HCT116 (cell line): ENCODE results near the gene KREMEN2. TPM values are rescaled to one million over a fixed set of nuclear protein-coding genes. Genes with fewer than 3 reads are reported as not detected.

Experiments used
- ATAC-seq: fragments of 200-7000 bp; cut with Tn5 transposase; 2 replicates; pipeline ENCODE4 v1.9.1; 2020; ENCODE audit warnings: mild to moderate bottlenecking, moderate library complexity
- BruUV-seq: library from RNA; stranded (reverse); fragments of 400-500 nt; replicated peaks from 2 replicates; lab custom pipeline; 2021; lab: Mats Ljungman, UMichigan
- CTCF ChIA-PET: fragments of 300-600 bp; sonication (Branson Sonifier 250); formaldehyde crosslinking; loops from one replicate; lab custom pipeline; 2021; ENCODE audit warnings: antibody characterized with exemption; lab: Charles Lee
- POLR2A ChIA-PET: fragments of 300-600, 350-600 bp; sonication (Branson Sonifier 250); formaldehyde crosslinking; loops from one replicate; lab custom pipeline; 2021; ENCODE audit warnings: antibody characterized with exemption; lab: Charles Lee
- RAD21 ChIA-PET, 2 experiments: fragments of 300-600 bp; sonication (Branson Sonifier 250); formaldehyde crosslinking; loops; one replicate each; lab custom pipeline; 2023; ENCODE audit warnings: low total read pairs in 2 of 2; ENCODE audit not compliant: uncharacterized antibody in 2 of 2, unreplicated experiment in 2 of 2, low non-redundant PET in 1 of 2; lab: Charles Lee
- DNase-seq: peaks from one replicate; pipeline ENCODE4 v3.0.0-alpha.2; 2010; ENCODE audit warnings: low read depth, low spot score
- H2AFZ ChIP-seq: fragments of 200-600 bp; shearing (Covaris generic), sonication (generic); 2 replicates; pipeline ENCODE4 v1.6.1; 2017; ENCODE audit warnings: low read depth, mixed run types, mixed read lengths, antibody characterized with exemption, low read length; ENCODE audit not compliant: poor library complexity, severe bottlenecking
- H3K27ac ChIP-seq: 2 replicates; pipeline ENCODE4 v1.5.1; 2012; ENCODE audit warnings: low read depth, low read length
- H3K27me3 ChIP-seq: fragments of 200-600 bp; sonication (generic); 2 replicates; pipeline ENCODE4 v1.6.1; 2016; ENCODE audit warnings: mixed run types, low read length, mixed read lengths; ENCODE audit not compliant: insufficient read depth
- H3K36me3 ChIP-seq, 2 experiments: fragments of 200-500 bp in 1 of 2; fragments of 200-600 bp in 1 of 2; sonication (Bioruptor generic) in 1 of 2; sonication (generic) in 1 of 2; 2 replicates each; pipeline versions ENCODE4 v1.5.1 to v1.6.1; 2014 to 2016; ENCODE audit warnings: low read length in 2 of 2, inconsistent platforms in 1 of 2, mixed read lengths in 1 of 2, mixed run types in 1 of 2; ENCODE audit not compliant: insufficient read depth in 2 of 2, control insufficient read depth in 1 of 2
- H3K4me1 ChIP-seq, 2 experiments: fragments of 200-600 bp in 1 of 2; sonication (generic) in 1 of 2; 2 replicates each; pipeline versions ENCODE4 v1.5.1 to v1.6.1; 2012 to 2017; ENCODE audit warnings: low read length in 2 of 2, inconsistent platforms in 1 of 2, mild to moderate bottlenecking in 1 of 2, mixed read lengths in 1 of 2, mixed run types in 1 of 2, moderate library complexity in 1 of 2; ENCODE audit not compliant: insufficient read depth in 2 of 2, control insufficient read depth in 1 of 2
- H3K4me2 ChIP-seq: fragments of 200-600 bp; sonication (generic); 2 replicates; pipeline ENCODE4 v1.6.1; 2017; ENCODE audit warnings: mixed run types, low read length, mixed read lengths
- H3K4me3 ChIP-seq, 2 experiments: fragments of 200-600 bp in 1 of 2; sonication (generic) in 1 of 2; replicated peaks in 1 of 2; 2 replicates each; pipeline ENCODE4 v1.5.1; 2011 to 2016; ENCODE audit warnings: low read length in 2 of 2, control low read depth in 1 of 2, low read depth in 1 of 2, mild to moderate bottlenecking in 1 of 2, mixed read lengths in 1 of 2, mixed run types in 1 of 2
- H3K79me2 ChIP-seq: fragments of 200-600 bp; sonication (generic); 2 replicates; pipeline ENCODE4 v1.6.1; 2017; ENCODE audit warnings: mild to moderate bottlenecking, mixed run types, low read length, moderate library complexity, mixed read lengths; ENCODE audit not compliant: insufficient read depth
- H3K9ac ChIP-seq: fragments of 200-600 bp; sonication (generic); 2 replicates; pipeline ENCODE4 v1.6.1; 2016; ENCODE audit warnings: low read length, mixed read lengths
- H3K9me2 ChIP-seq: fragments of 200-600 bp; sonication (generic), shearing (Covaris generic); 2 replicates; pipeline ENCODE4 v1.6.1; 2017; ENCODE audit warnings: mixed run types, mild to moderate bottlenecking, moderate library complexity; ENCODE audit not compliant: insufficient read depth
- H3K9me3 ChIP-seq, 2 experiments: fragments of 200-500 bp in 1 of 2; fragments of 200-600 bp in 1 of 2; sonication (Bioruptor generic) in 1 of 2; sonication (generic) in 1 of 2; 2 replicates each; pipeline ENCODE4 v1.6.1; 2014 to 2017; ENCODE audit warnings: low read length in 2 of 2, mixed read lengths in 2 of 2, inconsistent platforms in 1 of 2, low read depth in 1 of 2, mild to moderate bottlenecking in 1 of 2, mixed run types in 1 of 2, moderate library complexity in 1 of 2; ENCODE audit not compliant: control insufficient read depth in 1 of 2, insufficient read depth in 1 of 2
- H4K20me1 ChIP-seq: fragments of 200-600 bp; sonication (generic), shearing (Covaris generic); 2 replicates; pipeline ENCODE4 v1.6.1; 2017; ENCODE audit warnings: mixed run types, mild to moderate bottlenecking, moderate library complexity; ENCODE audit not compliant: insufficient read depth
- CEBPB ChIP-seq: IDR thresholded peaks from 2 replicates; pipeline ENCODE4 v1.6.1; 2012; ENCODE audit warnings: low read depth
- CTCF ChIP-seq, 3 experiments: fragments of 200-600 bp in 1 of 3; sonication (generic) in 1 of 3; IDR thresholded peaks in 2 of 3; conservative IDR thresholded peaks in 1 of 3; 2 replicates each; pipeline ENCODE4 v1.5.1; 2012 to 2017; ENCODE audit warnings: low read depth in 2 of 3, low read length in 2 of 3, antibody characterized with exemption in 1 of 3, borderline replicate concordance in 1 of 3, control low read depth in 1 of 3, mild to moderate bottlenecking in 1 of 3, mixed read lengths in 1 of 3, mixed run types in 1 of 3, moderate library complexity in 1 of 3; ENCODE audit not compliant: insufficient read depth in 1 of 3
- EGR1 ChIP-seq: IDR thresholded peaks from 2 replicates; pipeline ENCODE4 v1.6.1; 2012; ENCODE audit warnings: low read depth
- ELF1 ChIP-seq: IDR thresholded peaks from 2 replicates; pipeline ENCODE4 v1.6.1; 2012; ENCODE audit warnings: low read depth, borderline replicate concordance
- EZH2 ChIP-seq: fragments of 200-600 bp; sonication (generic); IDR thresholded peaks from 2 replicates; pipeline ENCODE4 v1.6.1; 2017; ENCODE audit warnings: antibody characterized with exemption, mixed run types
- EZH2phosphoT487 ChIP-seq: fragments of 200-600 bp; IDR thresholded peaks from 2 replicates; pipeline ENCODE4 v1.6.1; 2018; ENCODE audit warnings: antibody characterized with exemption, borderline replicate concordance
- MAX ChIP-seq: IDR thresholded peaks from 2 replicates; pipeline ENCODE4 v1.6.1; 2012
- POLR2AphosphoS5 ChIP-seq: IDR thresholded peaks from 2 replicates; pipeline ENCODE4 v1.6.1; 2011; ENCODE audit warnings: mild to moderate bottlenecking, low read depth, low read length, moderate library complexity
- SP1 ChIP-seq: IDR thresholded peaks from 2 replicates; pipeline ENCODE4 v1.6.1; 2012; ENCODE audit warnings: low read depth
- YY1 ChIP-seq: IDR thresholded peaks from 2 replicates; pipeline ENCODE4 v1.6.1; 2011; ENCODE audit warnings: low read length, low read depth, moderate library complexity, mild to moderate bottlenecking; ENCODE audit not compliant: insufficient replicate concordance; ENCODE audit errors: extremely low read depth
- ZBTB33 ChIP-seq: IDR thresholded peaks from 2 replicates; pipeline ENCODE4 v1.6.1; 2011; ENCODE audit warnings: mild to moderate bottlenecking, low read length, moderate library complexity; ENCODE audit not compliant: insufficient replicate concordance; ENCODE audit errors: extremely low read depth
- ZFX ChIP-seq: fragments of 450-650 bp; IDR thresholded peaks from 2 replicates; pipeline ENCODE4 v1.6.1; 2017
- intact Hi-C: fragments of 100-400 bp; cut with micrococcal nuclease; formaldehyde crosslinking; loops from 2 replicates; pipeline ENCODE4 v1.10.0; 2022
- total RNA-seq: library from RNA; stranded (reverse); gene quantifications from one replicate; pipeline ENCODE4 v1.2.1, GENCODE V29; 2021; ENCODE audit not compliant: unreplicated experiment

KREMEN2 gene
- total RNA-seq, 1 experiment from 2014 or later = 14.1 TPM

GRCh38 chr16:2976201-2976600 lies 12.1 kb downstream of the KREMEN2 start:
- no peaks in the 10 kb centered on the region for H3K9me2 ChIP-seq
- no TSS peak for BruUV-seq
- no peaks in the 10 kb centered on the region for H3K9me3 ChIP-seq
- ChIA-PET RAD21 (no interaction called here), CTCF (no interaction called here), POLR2A (interaction anchor here (0.8 kb wide), 1 partner anchor 64 kb away, joined by 3 read pairs; the partner anchor contains the start of gene FLYWCH1)
- H3K79me2 ChIP-seq = peaks cover 68% of the 10 kb centered on the region
- H2AFZ ChIP-seq = no peak overlapping the region
- H3K4me2 ChIP-seq = no peak overlapping the region
- no peaks in the 10 kb centered on the region for H3K27me3 ChIP-seq
- peaks cover 8 to 29% of the 10 kb centered on the region in 2 experiments; a peak in 3 of 4 replicates for H3K4me1 ChIP-seq
- DNase-seq (no peak), ATAC-seq (no peak)
- intact Hi-C loops = no loop called here
- H3K36me3 ChIP-seq = peaks cover 5 to 40% of the 10 kb centered on the region in 2 experiments; a peak in 3 of 4 replicates
- H4K20me1 ChIP-seq = peaks cover 6% of the 10 kb centered on the region; the same call in 1 of the 2 replicates
- no peak overlapping the region for H3K4me3 ChIP-seq
- H3K9ac ChIP-seq = no peak overlapping the region
- TF ChIP-seq ZBTB33 = no peak
- H3K27ac ChIP-seq = no peak overlapping the region; the same call in 1 of the 2 replicates

GRCh38 chr16:2976673-2977072 lies 12.6 kb downstream of the KREMEN2 start:
- H3K4me1 ChIP-seq = peaks cover 12 to 29% of the 10 kb centered on the region in 2 experiments
- peaks cover 64% of the 10 kb centered on the region for H3K79me2 ChIP-seq
- intact Hi-C loops = no loop called here
- no peaks in the 10 kb centered on the region for H3K27me3 ChIP-seq
- H3K27ac ChIP-seq = no peak overlapping the region; the same call in 1 of the 2 replicates
- ATAC-seq (no peak), DNase-seq (no peak)
- H3K9ac ChIP-seq = no peak overlapping the region
- no TSS peak for BruUV-seq
- ChIA-PET RAD21 (no interaction called here), CTCF (no interaction called here), POLR2A (interaction anchor here (1.0 kb wide), 1 partner anchor 13 kb away, joined by 3 read pairs; the partner anchor contains the start of gene KREMEN2)
- H3K36me3 ChIP-seq = peaks cover 5 to 40% of the 10 kb centered on the region in 2 experiments; a peak in 3 of 4 replicates
- TF ChIP-seq ZFX (no peak), SP1 (no peak), EZH2phosphoT487 (no peak), MAX (no peak), CTCF (IDR thresholded peaks at IDR 0.05 in 2 of 3, conservative IDR thresholded peaks at IDR 0.05 in 1 of 3; ENCODE audit: borderline replicate concordance in 1 of 3, insufficient read depth in 1 of 3, low read depth in 2 of 3, low read length in 2 of 3) (no peak), EZH2 (no peak), EGR1 (no peak), POLR2AphosphoS5 (no peak), ELF1 (no peak), CEBPB (no peak), YY1 (no peak)
- no peak overlapping the region for H3K4me3 ChIP-seq
- H3K4me2 ChIP-seq = no peak overlapping the region
- no peak overlapping the region for H2AFZ ChIP-seq
- H3K9me3 ChIP-seq = no peaks in the 10 kb centered on the region
- peaks cover 6% of the 10 kb centered on the region; the same call in 1 of the 2 replicates for H4K20me1 ChIP-seq
- no peaks in the 10 kb centered on the region for H3K9me2 ChIP-seq
